CD4-positive, alpha-beta T cell (primary cell): ENCODE measurements around the gene VIM. TPM values are rescaled to one million over a fixed set of nuclear protein-coding genes. Genes with fewer than 3 reads are reported as not detected.

Source experiments
- ATAC-seq: fragments of 200-7000 bp; cut with Tn5 transposase; one replicate; pipeline ENCODE4 v1.10.0; 2022; ENCODE audit warnings: mild to moderate bottlenecking; ENCODE audit not compliant: poor library complexity
- CTCF ChIA-PET: fragments of 350-600 bp; sonication (Branson Sonifier 250); formaldehyde crosslinking; loops from one replicate; lab custom pipeline; 2021; ENCODE audit warnings: antibody characterized with exemption, inconsistent platforms; lab: Charles Lee
- POLR2A ChIA-PET: fragments of 350-600 bp; sonication (Branson Sonifier 250); formaldehyde crosslinking; loops from one replicate; lab custom pipeline; 2021; ENCODE audit warnings: antibody characterized with exemption, inconsistent platforms; lab: Charles Lee
- DNase-seq, 14 experiments: peaks; one replicate each; pipeline ENCODE4 v3.0.0-alpha.2; 2013 to 2020; ENCODE audit warnings: mixed read lengths in 2 of 14
- H3K27ac ChIP-seq, 2 donors: one replicate each; pipeline versions ENCODE4 v1.5.1 to v1.7.0; 2013; ENCODE audit warnings: low read length in 2 of 2, low read depth in 1 of 2, mild to moderate bottlenecking in 1 of 2
- H3K27me3 ChIP-seq, 2 experiments: 1 replicate in 1 of 2; 2 replicates in 1 of 2; pipeline versions ENCODE4 v1.6.1 to v1.7.0; 2013; ENCODE audit warnings: low read length in 2 of 2, control low read depth in 1 of 2, mild to moderate bottlenecking in 1 of 2, moderate library complexity in 1 of 2; ENCODE audit not compliant: insufficient read depth in 2 of 2, control insufficient read depth in 1 of 2
- H3K36me3 ChIP-seq: one replicate; pipeline ENCODE4 v1.6.1; 2013; ENCODE audit warnings: low read length, control low read depth; ENCODE audit not compliant: insufficient read depth
- H3K4me1 ChIP-seq: one replicate; pipeline ENCODE4 v1.6.1; 2013; ENCODE audit warnings: low read length, control low read depth; ENCODE audit not compliant: insufficient read depth
- H3K4me3 ChIP-seq: one replicate; pipeline ENCODE4 v1.5.1; 2013; ENCODE audit warnings: mild to moderate bottlenecking, low read length, moderate library complexity
- H3K9me3 ChIP-seq, 2 experiments: 1 replicate in 1 of 2; 2 replicates in 1 of 2; pipeline versions ENCODE4 v1.6.1 to v1.7.0; 2013; ENCODE audit warnings: low read length in 2 of 2, mild to moderate bottlenecking in 2 of 2, control low read depth in 1 of 2, moderate library complexity in 1 of 2; ENCODE audit not compliant: control insufficient read depth in 1 of 2, insufficient read depth in 1 of 2
- H3K27ac Mint-ChIP-seq: one replicate; pipeline ENCODE4 v1.8.0; 2020; ENCODE audit warnings: mixed read lengths
- H3K27me3 Mint-ChIP-seq: one replicate; pipeline ENCODE4 v1.8.0; 2021; ENCODE audit warnings: mixed read lengths
- H3K36me3 Mint-ChIP-seq: one replicate; pipeline ENCODE4 v1.8.0; 2021; ENCODE audit warnings: low read depth, mixed read lengths
- H3K4me1 Mint-ChIP-seq: one replicate; pipeline ENCODE4 v1.8.0; 2021; ENCODE audit warnings: low read depth, mixed read lengths
- H3K4me3 Mint-ChIP-seq: one replicate; pipeline ENCODE4 v1.8.0; 2020; ENCODE audit warnings: mild to moderate bottlenecking, mixed read lengths
- H3K9me3 Mint-ChIP-seq: one replicate; pipeline ENCODE4 v1.8.0; 2020; ENCODE audit warnings: mixed read lengths
- intact Hi-C, 2 experiments: fragments of 100-400 bp; cut with DNase I in 1 of 2; cut with micrococcal nuclease in 1 of 2; formaldehyde crosslinking; loops; one replicate each; pipeline versions ENCODE4 v1.15.1 to v1.9.0; 2023 to 2025; cut with DNase I, micrococcal nuclease
- total RNA-seq, 174 experiments: library from RNA in 2 of 174; stranded (reverse) in 2 of 174; gene quantifications; one replicate each; pipeline ENCODE4 v1.2.3 and lab custom pipeline; 2021 to 2026
- TF ChIP-seq, protein P1 (sequence below): fragments of 200-600 bp; IDR thresholded peaks from one replicate; pipeline ENCODE4 v1.8.0; 2022; ENCODE audit warnings: antibody characterized with exemption, mild to moderate bottlenecking

Gene VIM
- total RNA-seq, 2 experiments from 2014 or later, result 1,576 to 1,603 TPM

DNA sequence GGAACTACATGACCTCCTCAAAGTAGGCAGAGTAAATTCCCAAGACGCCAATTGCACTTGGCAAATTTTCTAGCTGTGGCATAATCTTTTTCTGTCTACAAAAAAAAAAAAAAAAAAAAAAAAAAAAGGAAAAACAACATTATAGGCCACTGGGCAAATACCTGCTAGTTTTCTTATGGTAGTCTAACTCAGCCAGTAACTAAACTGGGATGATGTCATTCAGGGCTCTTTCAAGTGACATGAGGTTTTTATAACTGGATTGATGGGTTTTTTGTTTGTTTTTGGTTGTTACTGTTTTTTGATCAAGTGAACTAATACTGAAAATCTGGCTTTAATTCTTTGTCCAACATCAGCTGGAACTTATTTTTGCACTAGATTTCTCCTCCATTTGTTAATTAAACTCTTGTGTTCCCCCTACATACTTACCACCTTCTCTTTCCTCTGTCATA, 7.4 kb upstream of the VIM start:
- Mint-ChIP-seq H3K36me3 (peaks cover 9% of the 10 kb centered on the region), H3K4me1 (peaks cover 32% of the 10 kb centered on the region), H3K9me3 (no peaks in the 10 kb centered on the region), H3K27ac (peak overlapping the region; percentile 18), H3K27me3 (no peaks in the 10 kb centered on the region), H3K4me3 (no peak overlapping the region)
- no peaks in the 10 kb centered on the region for H3K27me3 ChIP-seq
- ChIA-PET POLR2A (interaction anchor here (2.2 kb wide), 1 partner anchor 9 kb away, joined by 9 read pairs; no protein-coding TSS in a partner anchor), CTCF (interaction anchor here (1.2 to 1.9 kb wide), 2 partner anchors 10 to 15 kb away, joined by 4 to 6 read pairs; no protein-coding TSS in a partner anchor)
- peaks cover 4% of the 10 kb centered on the region for H3K36me3 ChIP-seq
- no peaks in the 10 kb centered on the region for H3K9me3 ChIP-seq
- DNase-seq, result no peak
- no peak overlapping the region for H3K4me3 ChIP-seq
- no peak for ATAC-seq
- H3K4me1 ChIP-seq, result peaks cover 9% of the 10 kb centered on the region
- no peak overlapping the region for H3K27ac ChIP-seq
- TF ChIP-seq, protein P1, sequence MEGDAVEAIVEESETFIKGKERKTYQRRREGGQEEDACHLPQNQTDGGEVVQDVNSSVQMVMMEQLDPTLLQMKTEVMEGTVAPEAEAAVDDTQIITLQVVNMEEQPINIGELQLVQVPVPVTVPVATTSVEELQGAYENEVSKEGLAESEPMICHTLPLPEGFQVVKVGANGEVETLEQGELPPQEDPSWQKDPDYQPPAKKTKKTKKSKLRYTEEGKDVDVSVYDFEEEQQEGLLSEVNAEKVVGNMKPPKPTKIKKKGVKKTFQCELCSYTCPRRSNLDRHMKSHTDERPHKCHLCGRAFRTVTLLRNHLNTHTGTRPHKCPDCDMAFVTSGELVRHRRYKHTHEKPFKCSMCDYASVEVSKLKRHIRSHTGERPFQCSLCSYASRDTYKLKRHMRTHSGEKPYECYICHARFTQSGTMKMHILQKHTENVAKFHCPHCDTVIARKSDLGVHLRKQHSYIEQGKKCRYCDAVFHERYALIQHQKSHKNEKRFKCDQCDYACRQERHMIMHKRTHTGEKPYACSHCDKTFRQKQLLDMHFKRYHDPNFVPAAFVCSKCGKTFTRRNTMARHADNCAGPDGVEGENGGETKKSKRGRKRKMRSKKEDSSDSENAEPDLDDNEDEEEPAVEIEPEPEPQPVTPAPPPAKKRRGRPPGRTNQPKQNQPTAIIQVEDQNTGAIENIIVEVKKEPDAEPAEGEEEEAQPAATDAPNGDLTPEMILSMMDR, result no peak
- intact Hi-C loops, result loop anchor here in 1 of 2 experiments (10.0 kb wide), 1 partner anchor 46 kb away; no protein-coding TSS in a partner anchor

DNA sequence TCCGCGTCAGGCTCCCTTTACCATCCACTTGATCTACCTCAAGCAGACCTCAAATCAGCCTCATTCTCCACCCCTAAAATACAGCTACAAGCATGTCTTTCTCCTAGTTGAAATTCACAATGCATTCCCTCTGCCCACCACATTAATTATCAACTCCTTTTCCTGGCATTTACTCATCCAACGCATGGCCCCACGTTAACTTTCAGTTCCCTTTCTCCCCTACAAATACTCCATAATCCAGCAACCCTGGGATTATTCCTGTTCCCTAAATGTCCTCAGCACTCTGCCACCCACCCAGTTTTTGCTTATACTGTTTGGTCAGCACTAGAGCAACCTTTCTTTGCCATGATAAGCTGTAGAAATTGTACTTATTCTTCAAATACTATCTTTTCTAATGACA, 5.7 kb upstream of the VIM start:
- H3K27ac Mint-ChIP-seq, result no peak overlapping the region
- H3K4me3 ChIP-seq, result no peak overlapping the region
- no peaks in the 10 kb centered on the region for H3K27me3 Mint-ChIP-seq

DNA sequence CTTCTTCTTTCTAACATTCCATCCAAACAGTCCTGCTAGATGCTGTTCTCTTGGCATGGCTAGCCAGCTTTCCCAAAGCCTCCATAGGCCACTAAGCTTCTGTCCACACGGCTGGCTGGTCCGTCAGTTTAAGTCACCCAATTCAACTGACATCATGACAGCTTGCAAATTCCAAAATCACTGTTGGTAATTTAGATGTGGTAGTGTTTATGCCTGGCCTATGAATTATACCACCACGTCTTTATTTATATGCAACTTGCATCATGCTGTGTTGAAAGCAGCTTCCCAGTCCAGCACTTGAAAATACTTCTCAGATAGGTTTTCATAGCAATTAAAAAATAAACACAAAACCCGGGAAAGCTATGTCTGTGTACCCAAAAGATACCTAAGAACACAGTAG, 2.2 kb upstream of the VIM start:
- no peak overlapping the region for H3K4me3 Mint-ChIP-seq
- ChIA-PET CTCF (interaction anchor here (5.8 kb wide), 1 partner anchor 25 kb away, joined by 47 read pairs; the partner anchor contains the start of gene TRDMT1), POLR2A (interaction anchor here (0.6 to 13.0 kb wide), 2 partner anchors 15 to 23 kb away, joined by 4 to 375 read pairs; partner anchors contain the start of gene TRDMT1)
- H3K4me1 ChIP-seq, result peaks cover 31% of the 10 kb centered on the region
- H3K4me1 Mint-ChIP-seq, result peaks cover 52% of the 10 kb centered on the region
- H3K27me3 ChIP-seq, result no peaks in the 10 kb centered on the region
- intact Hi-C loops, result loop anchor here (5.0 to 10.0 kb wide), 3 partner anchors 51 to 314 kb away; no protein-coding TSS in a partner anchor
- no peaks in the 10 kb centered on the region for H3K9me3 Mint-ChIP-seq
- DNase-seq, result no peak
- H3K27ac ChIP-seq, result no peak overlapping the region
- no peaks in the 10 kb centered on the region for H3K27me3 Mint-ChIP-seq
- peak overlapping the region; percentile 98 for H3K27ac Mint-ChIP-seq
- H3K9me3 ChIP-seq, result peaks cover 0 to 8% of the 10 kb centered on the region in 2 experiments
- no peak overlapping the region for H3K4me3 ChIP-seq
- H3K36me3 ChIP-seq, result peaks cover 1% of the 10 kb centered on the region
- H3K36me3 Mint-ChIP-seq, result peaks cover 35% of the 10 kb centered on the region
- no peak for ATAC-seq
- TF ChIP-seq, protein P1, result no peak

More for the DNA sequence above, 5.7 kb upstream of the VIM start:
- intact Hi-C loops, result loop anchor here in 1 of 2 experiments (10.0 kb wide), 1 partner anchor 48 kb away; no protein-coding TSS in a partner anchor
- DNase-seq (no peak), ATAC-seq (no peak)
- H3K9me3 Mint-ChIP-seq, result no peaks in the 10 kb centered on the region
- H3K4me3 Mint-ChIP-seq, result no peak overlapping the region
- H3K4me1 Mint-ChIP-seq, result peaks cover 37% of the 10 kb centered on the region
- ChIA-PET POLR2A (interaction anchor here (2.2 kb wide), 1 partner anchor 8 kb away, joined by 9 read pairs; no protein-coding TSS in a partner anchor), CTCF (no interaction called here)
- TF ChIP-seq, protein P1, result no peak
- Histone ChIP-seq H3K9me3 (no peaks in the 10 kb centered on the region), H3K4me1 (peaks cover 13% of the 10 kb centered on the region), H3K27ac (no peak overlapping the region), H3K27me3 (no peaks in the 10 kb centered on the region), H3K36me3 (peaks cover 4% of the 10 kb centered on the region)
- peaks cover 4% of the 10 kb centered on the region for H3K36me3 Mint-ChIP-seq
